ENCODE measurements around the gene PML. TPM values are rescaled to one million over a fixed set of nuclear protein-coding genes. Genes with fewer than 3 reads are reported as not detected.

Gene PML
- total RNA-seq (9.7 and 15.7 TPM in 2 replicates), polyA plus RNA-seq (29.9 and 38.8 TPM in 2 replicates)

- Histone ChIP-seq H3K9me2 (replicated peaks; ENCODE audit: insufficient read depth) (no peaks in the 10 kb centered on the region), H3K4me2 (peak within 1 kb of the TSS; percentile 92), H2AFZ (peak within 1 kb of the TSS; percentile 90), H4K20me1 (ENCODE audit: insufficient read depth, poor library complexity, severe bottlenecking) (no peaks in the 10 kb centered on the region), H3K9me3 (ENCODE audit: low read depth) (no peaks in the 10 kb centered on the region), H3K4me3 (peak within 1 kb of the TSS; percentile 91), H3K79me2 (peaks cover 38% of the 10 kb centered on the region), H3K4me1 (ENCODE audit: insufficient read depth) (peaks cover 4% of the 10 kb centered on the region), H3K27me3 (no peaks in the 10 kb centered on the region), H3K36me3 (replicated peaks; ENCODE audit: insufficient read depth, low read depth) (no peaks in the 10 kb centered on the region), H3K27ac (peak within 1 kb of the TSS; percentile 88)
- DNase-seq (ENCODE audit: low spot score) = peak; percentile 97
- WGBS (ENCODE audit: low lambda C conversion rate, missing lambda C conversion rate) = 1% methylated on average over 21 of the region's 27 CpGs
- TF ChIP-seq EZH2phosphoT487 (IDR thresholded peaks at IDR 0.05; ENCODE audit: low read depth, severe bottlenecking, unreplicated experiment) (no peak), EZH2 (IDR thresholded peaks at IDR 0.05; ENCODE audit: borderline replicate concordance) (no peak), CTCF (IDR thresholded peaks at IDR 0.05; ENCODE audit: poor library complexity) (no peak)
These were observed at the start of gene PML for GRCh38 chr15:73994413-73994883. Gene PML (plus strand): TSS chr15:73994716. CDS start chr15:73994813, 97 bp downstream.

- Histone ChIP-seq H3K27me3 (no peaks in the 10 kb centered on the region), H2AFZ (no peak overlapping the region), H3K9me3 (ENCODE audit: low read depth) (no peaks in the 10 kb centered on the region), H4K20me1 (ENCODE audit: insufficient read depth, poor library complexity, severe bottlenecking) (no peaks in the 10 kb centered on the region), H3K36me3 (replicated peaks; ENCODE audit: insufficient read depth, low read depth) (no peaks in the 10 kb centered on the region), H3K27ac (no peak overlapping the region), H3K4me3 (no peak overlapping the region), H3K4me1 (ENCODE audit: insufficient read depth) (peaks cover 40% of the 10 kb centered on the region), H3K9me2 (replicated peaks; ENCODE audit: insufficient read depth) (no peaks in the 10 kb centered on the region), H3K79me2 (no peaks in the 10 kb centered on the region), H3K4me2 (no peak overlapping the region)
- no peak for TF ChIP-seq CTCF (IDR thresholded peaks at IDR 0.05; ENCODE audit: poor library complexity)
- no peak for TF ChIP-seq EZH2 (IDR thresholded peaks at IDR 0.05; ENCODE audit: borderline replicate concordance)
- TF ChIP-seq EZH2phosphoT487 (IDR thresholded peaks at IDR 0.05; ENCODE audit: low read depth, severe bottlenecking, unreplicated experiment) = no peak
- 91% methylated on average over 4 of the region's 4 CpGs for WGBS (ENCODE audit: low lambda C conversion rate, missing lambda C conversion rate)
- DNase-seq (ENCODE audit: low spot score) = no peak
These were observed 49.4 kb upstream of the PML start for GRCh38 chr15:73945130-73945508.

GRCh38 chr15:73946046-73946721 lies 48.3 kb upstream of the PML start:
- Histone ChIP-seq H3K27me3 (no peaks in the 10 kb centered on the region), H3K79me2 (no peaks in the 10 kb centered on the region), H3K9me3 (ENCODE audit: low read depth) (no peaks in the 10 kb centered on the region), H3K4me3 (no peak overlapping the region), H3K36me3 (replicated peaks; ENCODE audit: insufficient read depth, low read depth) (no peaks in the 10 kb centered on the region), H4K20me1 (ENCODE audit: insufficient read depth, poor library complexity, severe bottlenecking) (no peaks in the 10 kb centered on the region), H3K9me2 (replicated peaks; ENCODE audit: insufficient read depth) (no peaks in the 10 kb centered on the region), H3K4me2 (no peak overlapping the region), H2AFZ (no peak overlapping the region), H3K27ac (no peak overlapping the region), H3K4me1 (ENCODE audit: insufficient read depth) (peaks cover 30% of the 10 kb centered on the region)
- no peak for DNase-seq (ENCODE audit: low spot score)
- WGBS (ENCODE audit: low lambda C conversion rate, missing lambda C conversion rate) = 86% methylated on average over 9 of the region's 17 CpGs
- no peak for TF ChIP-seq EZH2 (IDR thresholded peaks at IDR 0.05; ENCODE audit: borderline replicate concordance)
- no peak for TF ChIP-seq CTCF (IDR thresholded peaks at IDR 0.05; ENCODE audit: poor library complexity)
- no peak for TF ChIP-seq EZH2phosphoT487 (IDR thresholded peaks at IDR 0.05; ENCODE audit: low read depth, severe bottlenecking, unreplicated experiment)

Measured in hepatocyte (in vitro differentiated cells).